ENCODE results near the gene SCAMP5. TPM values are rescaled to one million over a fixed set of nuclear protein-coding genes. Genes with fewer than 3 reads are reported as not detected.

SCAMP5 gene
- total RNA-seq, 1 donor from 2014 or later = 132 TPM

DNA sequence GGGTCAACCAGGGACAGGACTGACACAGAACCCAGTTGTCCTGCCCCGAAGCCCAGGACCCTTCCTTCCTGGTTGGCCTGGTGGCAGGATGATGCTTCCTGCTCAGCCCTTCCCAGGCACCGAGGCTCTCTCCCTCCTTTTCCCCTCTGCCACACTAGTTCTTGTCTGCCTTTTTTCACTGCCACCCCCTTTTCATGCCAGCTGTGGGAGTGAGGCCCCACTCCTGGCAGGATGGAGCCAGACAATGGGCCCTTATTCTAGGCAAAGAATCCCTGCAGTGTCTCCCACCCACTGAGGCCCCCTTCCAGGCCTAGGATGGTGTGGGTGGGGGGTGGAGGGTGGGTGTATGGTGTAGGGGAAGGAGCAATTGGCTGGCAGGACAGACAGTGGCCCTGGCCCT is 1.1 kb upstream of the SCAMP5 start:
- Mint-ChIP-seq H3K4me3 (ENCODE audit: unreplicated experiment) (no peak overlapping the region), H3K36me3 (ENCODE audit: low read depth, unreplicated experiment) (peaks cover 15% of the 10 kb centered on the region), H3K27me3 (ENCODE audit: unreplicated experiment) (peaks cover 14% of the 10 kb centered on the region), H3K4me1 (ENCODE audit: unreplicated experiment) (peaks cover 34% of the 10 kb centered on the region), H3K9me3 (ENCODE audit: unreplicated experiment) (no peaks in the 10 kb centered on the region), H3K27ac (ENCODE audit: unreplicated experiment) (no peak overlapping the region)
- DNase-seq (ENCODE audit: low spot score) = no peak
- TF ChIP-seq, protein P1, sequence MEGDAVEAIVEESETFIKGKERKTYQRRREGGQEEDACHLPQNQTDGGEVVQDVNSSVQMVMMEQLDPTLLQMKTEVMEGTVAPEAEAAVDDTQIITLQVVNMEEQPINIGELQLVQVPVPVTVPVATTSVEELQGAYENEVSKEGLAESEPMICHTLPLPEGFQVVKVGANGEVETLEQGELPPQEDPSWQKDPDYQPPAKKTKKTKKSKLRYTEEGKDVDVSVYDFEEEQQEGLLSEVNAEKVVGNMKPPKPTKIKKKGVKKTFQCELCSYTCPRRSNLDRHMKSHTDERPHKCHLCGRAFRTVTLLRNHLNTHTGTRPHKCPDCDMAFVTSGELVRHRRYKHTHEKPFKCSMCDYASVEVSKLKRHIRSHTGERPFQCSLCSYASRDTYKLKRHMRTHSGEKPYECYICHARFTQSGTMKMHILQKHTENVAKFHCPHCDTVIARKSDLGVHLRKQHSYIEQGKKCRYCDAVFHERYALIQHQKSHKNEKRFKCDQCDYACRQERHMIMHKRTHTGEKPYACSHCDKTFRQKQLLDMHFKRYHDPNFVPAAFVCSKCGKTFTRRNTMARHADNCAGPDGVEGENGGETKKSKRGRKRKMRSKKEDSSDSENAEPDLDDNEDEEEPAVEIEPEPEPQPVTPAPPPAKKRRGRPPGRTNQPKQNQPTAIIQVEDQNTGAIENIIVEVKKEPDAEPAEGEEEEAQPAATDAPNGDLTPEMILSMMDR (IDR thresholded peaks at IDR 0.05; ENCODE audit: unreplicated experiment) = no peak

DNA sequence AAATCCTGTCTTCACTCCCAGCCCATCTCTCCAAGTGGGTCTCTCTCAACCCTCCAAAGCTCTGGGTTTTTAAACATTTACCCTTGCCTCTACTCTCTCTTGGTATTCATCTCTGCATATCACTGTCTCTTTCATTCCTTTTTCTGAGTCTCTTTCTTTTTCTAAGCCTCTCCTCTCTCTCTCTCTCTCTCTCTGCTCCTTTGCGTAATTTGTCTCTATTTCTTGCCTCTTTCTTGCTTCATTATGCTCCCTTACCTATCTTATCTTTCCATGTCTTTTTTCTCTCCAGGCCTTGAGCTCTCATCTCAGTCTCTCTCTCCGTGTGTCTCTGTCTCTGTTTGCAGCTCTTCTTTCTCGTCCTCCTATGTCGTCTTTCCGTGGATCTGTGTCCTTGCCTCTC is 678 bp upstream of the SCAMP5 start:
- Mint-ChIP-seq H3K36me3 (ENCODE audit: low read depth, unreplicated experiment) (peaks cover 15% of the 10 kb centered on the region), H3K27me3 (ENCODE audit: unreplicated experiment) (peaks cover 15% of the 10 kb centered on the region), H3K27ac (ENCODE audit: unreplicated experiment) (no peak overlapping the region), H3K4me1 (ENCODE audit: unreplicated experiment) (peaks cover 37% of the 10 kb centered on the region), H3K4me3 (ENCODE audit: unreplicated experiment) (peak overlapping the region; percentile 75), H3K9me3 (ENCODE audit: unreplicated experiment) (no peaks in the 10 kb centered on the region)
- TF ChIP-seq, protein P1 (IDR thresholded peaks at IDR 0.05; ENCODE audit: unreplicated experiment) = no peak
- DNase-seq (ENCODE audit: low spot score) = no peak

DNA sequence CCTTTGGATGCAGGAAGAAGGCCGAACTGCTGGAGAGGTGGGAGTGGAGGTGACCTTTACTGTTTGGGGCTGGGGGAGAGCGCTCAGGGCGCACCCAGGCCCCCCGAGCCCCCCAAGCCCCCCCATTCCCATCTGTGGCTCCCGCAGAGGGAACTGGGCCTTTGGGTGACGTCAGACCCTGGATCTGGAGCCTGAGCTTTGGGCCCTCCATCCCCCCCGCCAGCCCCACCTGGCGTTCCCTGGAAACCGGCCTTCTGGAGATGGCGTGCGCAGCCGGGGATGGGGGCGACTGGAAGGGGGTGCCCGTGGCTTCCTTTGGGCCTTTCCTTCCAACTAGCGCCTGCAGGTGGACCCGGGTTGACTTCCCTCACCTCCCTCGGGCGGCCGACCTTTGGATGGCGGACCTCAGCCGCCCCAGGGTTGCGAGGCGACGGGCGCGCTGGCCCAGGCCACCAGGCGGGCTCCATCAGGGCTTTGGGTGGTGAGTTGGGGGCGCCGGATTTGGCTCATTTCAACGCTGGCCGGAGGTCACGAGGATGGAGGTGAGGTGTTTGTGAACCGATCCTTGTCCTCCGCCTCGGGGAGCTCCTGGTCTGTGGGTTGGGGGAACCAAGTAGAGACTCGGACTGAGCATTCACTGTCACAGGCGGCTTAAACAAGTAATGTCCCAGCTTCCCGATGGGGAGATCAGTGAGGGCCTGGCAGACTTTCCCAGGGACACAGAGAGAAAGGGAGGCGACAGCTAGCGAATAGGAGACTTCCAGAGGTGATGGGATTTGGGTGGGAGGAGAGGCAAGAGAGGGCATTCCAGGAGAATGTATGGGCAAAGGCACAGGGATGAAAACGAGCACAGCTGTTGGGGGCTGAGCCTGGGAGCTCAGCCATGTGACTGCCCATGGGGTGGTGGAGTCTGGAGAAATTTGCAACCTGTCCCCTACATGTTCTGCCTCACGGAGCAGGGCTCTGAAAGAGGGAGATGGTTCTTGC is 709 bp downstream of the SCAMP5 start:
- DNase-seq (ENCODE audit: low spot score) = peak; percentile 31
- peaks cover 15% of the 10 kb centered on the region for H3K36me3 Mint-ChIP-seq (ENCODE audit: low read depth, unreplicated experiment)
- TF ChIP-seq, protein P1 (IDR thresholded peaks at IDR 0.05; ENCODE audit: unreplicated experiment) = no peak
- H3K27me3 Mint-ChIP-seq (ENCODE audit: unreplicated experiment) = peaks cover 15% of the 10 kb centered on the region
- H3K4me1 Mint-ChIP-seq (ENCODE audit: unreplicated experiment) = peaks cover 38% of the 10 kb centered on the region
- peak overlapping the region; percentile 90 for H3K27ac Mint-ChIP-seq (ENCODE audit: unreplicated experiment)
- H3K9me3 Mint-ChIP-seq (ENCODE audit: unreplicated experiment) = no peaks in the 10 kb centered on the region
- peak overlapping the region; percentile 93 for H3K4me3 Mint-ChIP-seq (ENCODE audit: unreplicated experiment)

DNA sequence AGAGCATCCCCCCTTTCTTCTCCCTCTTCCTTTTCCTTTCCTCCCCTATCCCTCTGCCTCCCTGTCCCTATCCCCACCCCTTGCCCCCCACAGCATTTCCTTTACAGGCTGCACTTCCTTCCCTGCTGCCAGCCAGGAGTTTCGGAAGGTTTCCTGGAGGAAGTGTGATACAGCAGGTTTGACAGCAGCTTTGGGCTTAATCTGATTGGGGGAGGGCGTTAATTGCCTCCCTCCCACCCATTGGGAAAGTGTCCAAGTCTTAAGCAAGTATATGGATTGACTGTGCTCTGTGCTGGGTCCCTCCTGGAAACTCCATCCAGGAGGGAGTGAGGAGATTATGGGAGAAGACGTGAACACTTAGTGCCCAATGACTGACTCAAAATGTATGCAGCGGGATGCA is 1.8 kb downstream of the SCAMP5 start:
- H3K4me1 Mint-ChIP-seq (ENCODE audit: unreplicated experiment) = peaks cover 38% of the 10 kb centered on the region
- H3K9me3 Mint-ChIP-seq (ENCODE audit: unreplicated experiment) = no peaks in the 10 kb centered on the region
- H3K27me3 Mint-ChIP-seq (ENCODE audit: unreplicated experiment) = peaks cover 15% of the 10 kb centered on the region
- H3K4me3 Mint-ChIP-seq (ENCODE audit: unreplicated experiment) = peak overlapping the region; percentile 93
- peaks cover 16% of the 10 kb centered on the region for H3K36me3 Mint-ChIP-seq (ENCODE audit: low read depth, unreplicated experiment)
- TF ChIP-seq, protein P1 (IDR thresholded peaks at IDR 0.05; ENCODE audit: unreplicated experiment) = no peak
- peak overlapping the region; percentile 15 for H3K27ac Mint-ChIP-seq (ENCODE audit: unreplicated experiment)
- DNase-seq (ENCODE audit: low spot score) = peak; percentile 35

DNA sequence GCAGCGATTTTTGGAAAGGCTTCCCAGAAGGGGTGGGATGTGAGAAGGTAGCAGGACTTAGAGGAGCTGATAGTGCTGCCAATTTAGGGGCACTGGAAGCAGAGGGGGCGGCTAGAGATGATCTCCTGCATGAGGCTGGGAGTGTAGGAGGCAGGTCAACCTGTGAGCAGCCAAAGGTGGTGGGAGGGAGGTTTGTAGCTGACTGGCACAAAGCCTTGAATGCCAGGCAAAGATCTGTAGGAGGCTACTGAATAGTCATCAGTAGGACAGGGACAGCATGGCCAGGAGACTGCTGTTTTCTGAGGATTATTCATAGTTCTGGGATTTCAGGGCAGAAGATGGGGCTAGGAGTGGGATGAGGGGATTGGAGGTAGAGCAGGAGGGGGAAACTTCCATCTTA is 2.2 kb downstream of the SCAMP5 start:
- Mint-ChIP-seq H3K36me3 (ENCODE audit: low read depth, unreplicated experiment) (peaks cover 20% of the 10 kb centered on the region), H3K4me1 (ENCODE audit: unreplicated experiment) (peaks cover 38% of the 10 kb centered on the region), H3K27ac (ENCODE audit: unreplicated experiment) (peak overlapping the region; percentile 15), H3K27me3 (ENCODE audit: unreplicated experiment) (peaks cover 15% of the 10 kb centered on the region), H3K9me3 (ENCODE audit: unreplicated experiment) (no peaks in the 10 kb centered on the region), H3K4me3 (ENCODE audit: unreplicated experiment) (peak overlapping the region; percentile 93)
- DNase-seq (ENCODE audit: low spot score) = no peak
- TF ChIP-seq, protein P1 (IDR thresholded peaks at IDR 0.05; ENCODE audit: unreplicated experiment) = no peak

Data from endothelial cell (in vitro differentiated cells).